Fibroblast of the aortic adventitia (primary cell): Measurements from ENCODE around the gene OIP5. TPM values are rescaled to one million over a fixed set of nuclear protein-coding genes. Genes with fewer than 3 reads are reported as not detected.
"Not testable (repeated sequence)": the region's sequence is repeated elsewhere in the genome, so short reads cannot be mapped to it uniquely, and the experiment has no call there.

Experiments used
- DNase-seq: peaks from one replicate; pipeline ENCODE4 v3.0.0-alpha.2; 2010; ENCODE audit warnings: low read depth
- H3K4me3 ChIP-seq: 2 replicates; pipeline ENCODE4 v1.5.1; 2011; ENCODE audit warnings: low read depth, mild to moderate bottlenecking, control low read depth, low read length, moderate library complexity
- total RNA-seq: library from RNA; depleted of rRNA; stranded (reverse); fragments of >200 nt; gene quantifications from 2 replicates; pipeline ENCODE4 v1.2.3, GENCODE V29; 2012; ENCODE audit warnings: low replicate concordance
- TF ChIP-seq, protein P1 (sequence below): IDR thresholded peaks from 2 replicates; pipeline ENCODE4 v1.5.1; 2011; ENCODE audit warnings: mild to moderate bottlenecking, low read length, control low read depth, inconsistent platforms; ENCODE audit not compliant: insufficient read depth

The OIP5 gene
- total RNA-seq, 1 donor, result 9.0 TPM

DNA sequence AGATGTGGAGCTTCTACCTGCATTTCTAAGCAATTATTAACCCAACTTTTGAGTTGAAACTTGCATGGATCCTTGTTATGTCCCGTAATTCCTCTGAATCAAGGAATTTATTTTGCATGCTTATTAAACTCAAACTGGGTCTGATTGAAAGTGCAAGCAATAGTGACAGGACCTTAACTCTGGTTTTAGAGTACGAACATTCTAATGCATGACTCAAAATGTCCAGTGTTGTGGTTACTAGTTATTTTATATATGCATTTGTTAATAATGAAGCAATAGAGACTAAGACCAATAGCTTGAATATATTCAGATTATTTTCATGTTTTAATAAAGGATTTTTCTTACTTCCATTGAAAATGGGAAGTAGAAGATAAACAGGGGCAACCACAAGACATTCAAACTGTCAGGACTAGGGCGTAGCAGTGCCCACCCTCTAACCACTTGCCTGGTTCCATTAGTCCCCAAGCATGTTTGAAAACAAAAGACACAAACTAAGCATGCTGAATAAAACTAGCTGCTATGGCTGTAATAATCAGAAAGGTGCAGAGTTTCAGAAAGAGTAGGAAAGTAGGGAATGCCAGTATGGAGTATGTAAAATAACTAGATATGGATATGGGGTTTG is 28.1 kb downstream of the OIP5 start:
- TF ChIP-seq, protein P1, sequence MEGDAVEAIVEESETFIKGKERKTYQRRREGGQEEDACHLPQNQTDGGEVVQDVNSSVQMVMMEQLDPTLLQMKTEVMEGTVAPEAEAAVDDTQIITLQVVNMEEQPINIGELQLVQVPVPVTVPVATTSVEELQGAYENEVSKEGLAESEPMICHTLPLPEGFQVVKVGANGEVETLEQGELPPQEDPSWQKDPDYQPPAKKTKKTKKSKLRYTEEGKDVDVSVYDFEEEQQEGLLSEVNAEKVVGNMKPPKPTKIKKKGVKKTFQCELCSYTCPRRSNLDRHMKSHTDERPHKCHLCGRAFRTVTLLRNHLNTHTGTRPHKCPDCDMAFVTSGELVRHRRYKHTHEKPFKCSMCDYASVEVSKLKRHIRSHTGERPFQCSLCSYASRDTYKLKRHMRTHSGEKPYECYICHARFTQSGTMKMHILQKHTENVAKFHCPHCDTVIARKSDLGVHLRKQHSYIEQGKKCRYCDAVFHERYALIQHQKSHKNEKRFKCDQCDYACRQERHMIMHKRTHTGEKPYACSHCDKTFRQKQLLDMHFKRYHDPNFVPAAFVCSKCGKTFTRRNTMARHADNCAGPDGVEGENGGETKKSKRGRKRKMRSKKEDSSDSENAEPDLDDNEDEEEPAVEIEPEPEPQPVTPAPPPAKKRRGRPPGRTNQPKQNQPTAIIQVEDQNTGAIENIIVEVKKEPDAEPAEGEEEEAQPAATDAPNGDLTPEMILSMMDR, result no peak
- no peak overlapping the region for H3K4me3 ChIP-seq
- DNase-seq, result no peak

- no peak overlapping the region for H3K4me3 ChIP-seq
- TF ChIP-seq, protein P1, result no peak
- no peak for DNase-seq
Observed at GRCh38 chr15:41301587-41301986, 30.8 kb downstream of the OIP5 start.

- H3K4me3 ChIP-seq, DNase-seq: not testable (repeated sequence)
Observed at GRCh38 chr15:41301139-41301538, 31.3 kb downstream of the OIP5 start.

DNA sequence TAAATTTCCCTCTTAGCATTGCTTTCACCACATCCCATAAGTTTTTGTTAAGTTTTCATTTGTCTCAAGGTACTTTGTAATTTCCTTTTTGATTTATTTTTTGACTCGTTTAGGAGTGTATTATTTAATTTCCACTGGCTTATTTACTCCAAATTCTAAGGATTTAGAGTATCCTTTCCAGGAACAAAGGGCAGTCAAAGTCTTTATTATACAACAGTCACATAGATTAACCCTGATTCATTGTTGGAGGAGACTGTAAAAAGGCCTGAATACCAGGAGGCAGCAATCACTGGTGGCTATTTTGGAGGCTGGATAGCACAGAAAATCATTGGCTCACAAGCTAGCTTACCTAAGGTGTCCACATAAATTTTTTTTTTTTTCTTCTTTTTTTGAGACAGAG is 39.9 kb downstream of the OIP5 start:
- TF ChIP-seq, protein P1, result no peak
- no peak overlapping the region for H3K4me3 ChIP-seq
- DNase-seq, result no peak

DNA sequence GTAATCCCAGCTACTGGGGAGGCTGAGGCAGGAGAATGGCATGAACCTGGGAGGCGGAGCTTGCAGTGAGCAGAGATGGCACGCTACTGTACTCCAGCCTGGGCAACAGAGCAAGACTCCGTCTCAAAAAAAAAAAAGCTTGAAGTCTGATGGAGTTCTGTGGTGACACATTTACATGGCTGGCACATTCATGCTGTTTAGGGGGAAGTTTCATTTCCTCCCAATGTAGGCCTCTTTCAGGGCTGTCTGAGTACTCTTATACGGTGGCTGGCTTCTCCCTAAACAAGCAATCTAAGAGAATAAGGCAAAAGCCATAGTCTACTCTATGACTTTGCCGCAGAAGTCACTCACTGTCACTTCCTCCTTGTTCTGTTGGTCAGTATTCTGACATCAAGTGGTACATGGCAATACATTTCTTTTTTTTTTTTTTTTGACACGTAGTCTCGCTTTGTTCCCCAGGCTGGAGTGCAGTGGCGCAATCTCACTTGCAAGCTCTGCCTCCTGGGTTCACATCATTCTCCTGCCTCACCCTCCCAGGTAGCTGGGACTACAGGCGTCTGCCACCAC is 41.2 kb downstream of the OIP5 start:
- TF ChIP-seq, protein P1, result no peak
- no peak overlapping the region for H3K4me3 ChIP-seq
- DNase-seq, result no peak

DNA sequence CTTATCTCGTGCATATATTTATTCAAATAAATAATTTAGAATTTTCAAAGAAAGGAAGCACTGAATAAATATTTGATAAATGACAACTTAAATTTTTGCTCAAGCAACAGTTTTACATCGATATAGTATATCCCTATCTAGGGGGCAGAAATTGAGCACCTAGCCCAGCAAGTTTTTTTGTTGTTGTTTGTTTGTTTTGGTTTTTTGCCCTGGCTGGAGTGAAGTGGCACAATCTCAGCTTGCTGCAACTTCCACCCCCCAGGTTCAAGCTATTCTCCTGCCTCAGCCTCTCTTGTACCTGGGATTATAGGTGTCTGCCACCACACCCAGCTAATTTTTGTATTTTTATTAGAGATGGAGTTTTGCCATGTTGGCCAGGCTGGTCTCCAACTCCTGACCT is 42.4 kb downstream of the OIP5 start:
- no peak overlapping the region for H3K4me3 ChIP-seq
- TF ChIP-seq, protein P1, result no peak
- DNase-seq, result no peak

DNA sequence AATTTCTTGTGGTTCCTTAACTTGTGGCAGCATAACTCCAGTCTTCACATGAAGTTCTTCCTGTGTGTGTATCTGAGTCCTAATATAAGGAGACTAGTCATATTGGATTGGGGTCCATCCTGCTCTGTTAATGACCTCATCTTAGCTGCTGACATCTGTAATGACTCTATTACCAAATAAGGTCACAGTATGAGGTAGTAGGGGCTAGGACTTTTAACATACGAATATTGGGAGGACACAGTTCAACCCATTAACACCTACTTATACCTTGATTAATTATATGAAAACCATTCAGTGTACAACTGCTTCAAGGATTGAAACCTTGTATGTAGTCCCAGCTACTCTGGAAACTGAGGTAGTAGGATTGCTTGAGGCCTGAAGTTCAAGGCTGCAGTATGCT is 43.9 kb downstream of the OIP5 start:
- DNase-seq, result no peak
- TF ChIP-seq, protein P1, result no peak
- H3K4me3 ChIP-seq, result no peak overlapping the region
